NCI-H748 treated with DMSO at 0.1 percent for 48 hours (cell line): ENCODE measurements around the gene ERICH6B.

ENCODE experiments used
- DNase-seq: peaks from one replicate; lab custom pipeline; 2025; lab: John Stamatoyannopoulos, UW

ERICH6B gene

GRCh38 chr13:45542391-45542790 is 73.1 kb downstream of the ERICH6B start:
- no peak for DNase-seq

GRCh38 chr13:45541806-45542205 is 73.7 kb downstream of the ERICH6B start:
- DNase-seq: no peak

GRCh38 chr13:45540864-45541263 is 74.7 kb downstream of the ERICH6B start:
- DNase-seq: no peak

- no peak for DNase-seq
Observed at GRCh38 chr13:45540195-45540594, 75.3 kb downstream of the ERICH6B start.

GRCh38 chr13:45538382-45538781 is 77.2 kb downstream of the ERICH6B start:
- DNase-seq: no peak

GRCh38 chr13:45537516-45537915 is 78.0 kb downstream of the ERICH6B start:
- no peak for DNase-seq

GRCh38 chr13:45536224-45536623 is 79.3 kb downstream of the ERICH6B start:
- no peak for DNase-seq

GRCh38 chr13:45534604-45535003 is 80.9 kb downstream of the ERICH6B start:
- no peak for DNase-seq

- no peak for DNase-seq
Observed at GRCh38 chr13:45529758-45530157, 85.8 kb downstream of the ERICH6B start.

GRCh38 chr13:45527699-45528462 is 87.7 kb downstream of the ERICH6B start:
- DNase-seq: no peak

- no peak for DNase-seq
Observed at GRCh38 chr13:45522571-45522970, 93.0 kb downstream of the ERICH6B start.

GRCh38 chr13:45521297-45521696 is 94.2 kb downstream of the ERICH6B start:
- no peak for DNase-seq

GRCh38 chr13:45519493-45519892 is 96.0 kb downstream of the ERICH6B start:
- DNase-seq: no peak

GRCh38 chr13:45518525-45519245 is 96.9 kb downstream of the ERICH6B start:
- no peak for DNase-seq

GRCh38 chr13:45516757-45517156 is 98.8 kb downstream of the ERICH6B start:
- no peak for DNase-seq

GRCh38 chr13:45512098-45512496 is 103.4 kb downstream of the ERICH6B start:
- DNase-seq: no peak

GRCh38 chr13:45511310-45512097 is 104.0 kb downstream of the ERICH6B start:
- peak; percentile 69 for DNase-seq

GRCh38 chr13:45510672-45511071 is 104.9 kb downstream of the ERICH6B start:
- DNase-seq: no peak

- no peak for DNase-seq
Observed at GRCh38 chr13:45508776-45509175, 106.8 kb downstream of the ERICH6B start.

GRCh38 chr13:45506811-45507210 is 108.7 kb downstream of the ERICH6B start:
- no peak for DNase-seq

- no peak for DNase-seq
Observed at GRCh38 chr13:45503658-45504057, 111.9 kb downstream of the ERICH6B start.

GRCh38 chr13:45501175-45501526 is 114.4 kb downstream of the ERICH6B start:
- no peak for DNase-seq
